Ascending aorta (tissue), 2 donors: ENCODE measurements around the gene EME1. TPM values are rescaled to one million over a fixed set of nuclear protein-coding genes. Genes with fewer than 3 reads are reported as not detected.
A peak's percentile ranks its signal among the peaks of the same experiment; 100 is the strongest.

Experiments used
- DNase-seq, 2 donors: peaks; one replicate each; pipeline ENCODE4 v3.0.0-alpha.2; 2019; ENCODE audit warnings: low spot score in 2 of 2
- H3K27ac ChIP-seq, 2 donors: fragments of 200-600 bp; sonication (generic); one replicate each; pipeline ENCODE4 v1.5.1; 2016 to 2017; ENCODE audit warnings: mild to moderate bottlenecking in 1 of 2
- H3K27me3 ChIP-seq: fragments of 200-600 bp; sonication (generic); one replicate; pipeline ENCODE4 v1.5.1; 2017
- H3K36me3 ChIP-seq, 2 donors: fragments of 200-600 bp; sonication (generic); one replicate each; pipeline ENCODE4 v1.5.1; 2016
- H3K4me1 ChIP-seq, 2 donors: fragments of 200-600 bp; sonication (generic); one replicate each; pipeline ENCODE4 v1.5.1; 2016 to 2017; ENCODE audit warnings: mild to moderate bottlenecking in 1 of 2
- H3K4me3 ChIP-seq, 2 donors: fragments of 200-600 bp; sonication (generic); one replicate each; pipeline ENCODE4 v1.5.1; 2016 to 2017; ENCODE audit warnings: mild to moderate bottlenecking in 1 of 2
- H3K9me3 ChIP-seq, 2 donors: fragments of 200-600 bp; sonication (generic); one replicate each; pipeline ENCODE4 v1.5.1; 2016
- intact Hi-C: fragments of 100-400 bp; cut with DNase I; formaldehyde crosslinking; loops from one replicate; pipeline ENCODE4 v1.15.1; 2023
- total RNA-seq: library from RNA; depleted of rRNA; stranded (reverse); fragments of >200 nt; gene quantifications from one replicate; pipeline ENCODE4 v1.1.0, GENCODE V29; 2016
- TF ChIP-seq, protein P1 (sequence below), 3 experiments: fragments of 200-600 bp in 2 of 3; fragments of 450-650 bp in 1 of 3; sonication (generic) in 2 of 3; IDR thresholded peaks; one replicate each; pipeline ENCODE4 v1.5.1; 2016 to 2019; ENCODE audit warnings: antibody characterized with exemption in 3 of 3, mild to moderate bottlenecking in 1 of 3, moderate library complexity in 1 of 3

Gene EME1
- total RNA-seq, 1 donor from 2014 or later = not detected

DNA sequence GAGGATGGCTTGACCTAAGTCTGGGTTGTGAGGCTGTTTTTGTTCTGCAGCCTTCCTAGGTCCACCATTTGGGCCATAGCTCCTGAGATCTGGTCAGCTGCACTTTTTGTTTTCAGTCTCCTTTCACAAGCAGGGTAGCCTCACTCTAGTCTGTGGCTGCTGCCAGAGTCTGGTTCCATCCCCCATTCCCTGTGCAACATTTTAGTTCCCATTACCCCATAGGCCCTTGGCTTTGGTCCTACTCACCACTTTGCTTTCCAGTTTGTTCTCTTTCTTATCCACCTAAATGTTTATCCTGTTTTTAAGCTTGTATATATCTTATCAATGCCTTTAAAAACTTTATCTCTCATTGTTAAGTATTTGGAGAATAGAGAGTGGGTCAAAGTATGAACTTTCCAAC is 33.6 kb upstream of the EME1 start:
- no peak overlapping the region for H3K4me3 ChIP-seq
- no peaks in the 10 kb centered on the region for H3K36me3 ChIP-seq
- H3K27me3 ChIP-seq = no peaks in the 10 kb centered on the region
- H3K9me3 ChIP-seq = no peaks in the 10 kb centered on the region
- intact Hi-C loops = no loop called here
- no peaks in the 10 kb centered on the region for H3K4me1 ChIP-seq
- no peak overlapping the region for H3K27ac ChIP-seq
- TF ChIP-seq, protein P1, sequence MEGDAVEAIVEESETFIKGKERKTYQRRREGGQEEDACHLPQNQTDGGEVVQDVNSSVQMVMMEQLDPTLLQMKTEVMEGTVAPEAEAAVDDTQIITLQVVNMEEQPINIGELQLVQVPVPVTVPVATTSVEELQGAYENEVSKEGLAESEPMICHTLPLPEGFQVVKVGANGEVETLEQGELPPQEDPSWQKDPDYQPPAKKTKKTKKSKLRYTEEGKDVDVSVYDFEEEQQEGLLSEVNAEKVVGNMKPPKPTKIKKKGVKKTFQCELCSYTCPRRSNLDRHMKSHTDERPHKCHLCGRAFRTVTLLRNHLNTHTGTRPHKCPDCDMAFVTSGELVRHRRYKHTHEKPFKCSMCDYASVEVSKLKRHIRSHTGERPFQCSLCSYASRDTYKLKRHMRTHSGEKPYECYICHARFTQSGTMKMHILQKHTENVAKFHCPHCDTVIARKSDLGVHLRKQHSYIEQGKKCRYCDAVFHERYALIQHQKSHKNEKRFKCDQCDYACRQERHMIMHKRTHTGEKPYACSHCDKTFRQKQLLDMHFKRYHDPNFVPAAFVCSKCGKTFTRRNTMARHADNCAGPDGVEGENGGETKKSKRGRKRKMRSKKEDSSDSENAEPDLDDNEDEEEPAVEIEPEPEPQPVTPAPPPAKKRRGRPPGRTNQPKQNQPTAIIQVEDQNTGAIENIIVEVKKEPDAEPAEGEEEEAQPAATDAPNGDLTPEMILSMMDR (IDR thresholded peaks at IDR 0.05) = no peak
- no peak for DNase-seq

DNA sequence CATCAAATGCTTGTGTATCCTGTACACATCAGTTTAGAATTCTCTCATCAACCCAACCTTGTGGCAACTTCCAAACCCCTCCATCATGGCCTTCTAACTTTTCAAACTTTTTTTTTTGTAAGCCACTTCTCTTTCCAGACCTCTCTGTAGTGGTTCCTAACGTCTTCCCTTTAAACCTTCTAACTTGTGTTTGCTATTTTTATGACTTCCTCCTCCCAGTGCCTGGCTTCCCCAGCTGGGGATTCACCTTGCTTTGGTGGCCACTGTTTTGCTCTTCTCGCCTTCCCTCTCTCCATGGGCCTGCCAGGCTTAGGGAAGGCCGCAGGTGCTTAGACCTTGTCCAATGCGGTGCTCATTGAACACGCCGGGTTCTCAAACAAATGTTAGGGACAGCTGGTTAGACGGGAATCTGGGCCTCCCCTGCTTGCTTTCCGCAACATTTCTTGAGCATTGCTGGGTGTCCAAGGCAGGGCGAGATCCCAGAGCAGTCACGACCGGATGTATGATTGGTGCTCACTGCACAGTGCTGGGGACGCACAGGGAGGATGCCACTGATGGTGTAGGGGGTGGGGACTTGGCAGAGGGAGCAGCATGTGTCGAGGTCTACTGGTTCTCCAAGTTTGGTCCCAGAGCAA is 28.2 kb upstream of the EME1 start:
- Histone ChIP-seq H3K27me3 (no peaks in the 10 kb centered on the region), H3K9me3 (no peaks in the 10 kb centered on the region), H3K4me1 (peaks cover 7 to 15% of the 10 kb centered on the region in 2 donors), H3K4me3 (peak overlapping the region in 1 of 2 donors; percentile 98), H3K36me3 (no peaks in the 10 kb centered on the region), H3K27ac (no peak overlapping the region)
- intact Hi-C loops = no loop called here
- DNase-seq = no peak
- TF ChIP-seq, protein P1 (IDR thresholded peaks at IDR 0.05) = no peak

DNA sequence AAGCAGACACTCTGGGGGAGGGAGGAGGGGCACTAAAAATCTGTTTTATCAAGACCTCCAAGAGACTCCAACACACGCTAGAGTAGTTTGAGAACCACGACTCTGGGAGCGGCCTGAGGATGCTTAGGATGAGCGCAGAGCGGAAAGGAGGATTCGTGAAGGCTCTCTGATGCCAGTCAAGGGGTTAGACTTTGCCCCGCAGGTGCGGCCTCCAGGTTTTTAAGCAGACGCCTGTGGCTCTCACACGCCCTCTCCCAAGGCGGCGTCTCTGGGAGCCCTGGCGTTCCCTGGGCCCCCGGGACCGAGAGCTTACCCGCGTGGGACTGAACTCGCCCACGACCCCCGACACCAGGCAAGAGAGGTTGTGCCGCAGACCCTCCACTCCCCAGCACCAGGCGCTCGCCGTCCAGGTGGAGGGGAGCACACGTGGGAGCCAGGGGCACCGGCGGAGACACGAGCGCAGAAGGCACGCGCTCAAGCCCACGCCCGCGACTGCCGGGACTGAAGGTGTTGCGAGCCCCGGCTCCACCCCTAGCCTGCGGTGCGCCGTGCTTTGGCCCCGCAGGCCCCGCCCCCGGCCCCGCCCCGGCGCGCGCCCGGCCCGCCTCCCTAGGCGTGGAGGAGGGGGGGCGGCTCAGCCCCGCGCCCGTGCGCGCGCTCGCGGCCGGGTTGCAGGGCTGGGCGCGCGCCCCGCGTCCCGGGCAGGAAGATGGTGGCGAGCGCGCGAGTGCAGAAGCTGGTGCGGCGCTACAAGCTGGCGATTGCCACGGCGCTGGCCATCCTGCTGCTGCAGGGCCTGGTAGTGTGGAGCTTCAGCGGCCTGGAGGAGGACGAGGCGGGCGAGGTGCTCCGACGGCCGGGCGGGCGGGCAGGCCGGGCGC is 27.4 kb upstream of the EME1 start, which contains the start of gene XYLT2:
TSS of gene XYLT2 (plus strand) at position 695 of the 881 bp plus-strand sequence. CDS start at position 710, 15 bp downstream.
- Histone ChIP-seq H3K4me1 (peaks cover 7 to 15% of the 10 kb centered on the region in 2 donors), H3K36me3 (no peaks in the 10 kb centered on the region), H3K9me3 (no peaks in the 10 kb centered on the region), H3K27me3 (no peaks in the 10 kb centered on the region), H3K27ac (peak within 1 kb of the TSS in 1 of 2 donors; percentile 35), H3K4me3 (peak within 1 kb of the TSS; percentile 83 to 98)
- TF ChIP-seq, protein P1 (IDR thresholded peaks at IDR 0.05) = no peak
- intact Hi-C loops = loop anchor here (2.0 kb wide), 1 partner anchor 27 kb away; the partner anchor contains the start of genes EME1 and MRPL27
- peak; percentile 19 to 91 for DNase-seq

DNA sequence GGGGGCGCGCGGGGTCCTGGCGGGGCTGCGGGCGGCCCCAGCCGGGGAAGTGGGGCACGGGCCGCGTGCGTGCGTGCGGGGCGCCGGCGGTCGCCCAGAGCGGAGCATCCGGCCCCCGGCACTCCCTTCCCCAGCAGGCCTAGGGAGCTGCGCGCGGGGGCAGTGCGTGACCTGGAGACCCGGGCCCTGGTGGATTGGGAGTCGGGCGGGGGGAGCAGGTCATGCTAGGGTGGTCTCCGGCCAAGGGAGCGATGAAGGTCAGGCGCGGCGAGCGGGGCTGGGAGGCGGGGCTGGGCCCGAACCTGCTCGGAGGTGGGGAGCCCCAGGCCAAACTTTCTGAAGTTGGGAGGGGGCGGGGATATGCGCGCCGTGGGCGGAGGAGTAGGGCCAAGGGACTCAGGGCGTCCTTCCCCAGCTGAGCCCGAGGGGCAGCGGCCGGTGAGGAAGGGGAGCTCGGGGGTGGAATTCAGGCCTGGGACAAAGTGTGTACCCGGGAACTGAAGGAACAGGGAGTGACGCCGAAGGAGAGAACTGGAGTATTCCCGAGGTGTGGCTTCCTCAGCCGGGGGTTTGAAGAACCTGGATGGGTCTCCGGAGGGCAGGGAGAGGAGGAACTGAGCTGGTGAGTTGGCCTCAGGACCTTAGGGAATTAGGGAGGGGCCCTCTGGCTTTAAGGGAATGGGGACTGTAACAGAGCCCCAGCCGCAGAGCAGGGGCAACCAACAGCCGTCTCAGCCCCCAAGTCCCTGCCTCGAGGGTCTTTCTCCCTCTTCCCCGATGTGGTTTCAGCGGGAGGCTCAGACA is 26.5 kb upstream of the EME1 start:
- Histone ChIP-seq H3K27ac (peak overlapping the region in 1 of 2 donors; percentile 11), H3K27me3 (no peaks in the 10 kb centered on the region), H3K36me3 (no peaks in the 10 kb centered on the region), H3K4me1 (peaks cover 7 to 15% of the 10 kb centered on the region in 2 donors), H3K9me3 (no peaks in the 10 kb centered on the region), H3K4me3 (peak overlapping the region; percentile 83 to 98)
- peak in 1 of 2 donors; percentile 71 for DNase-seq
- TF ChIP-seq, protein P1 (IDR thresholded peaks at IDR 0.05) = no peak
- intact Hi-C loops = loop anchor here (2.0 kb wide), 1 partner anchor 26 kb away; the partner anchor contains the start of genes EME1 and MRPL27
